ENCODE data around the gene SRR. TPM values are rescaled to one million over a fixed set of nuclear protein-coding genes. Genes with fewer than 3 reads are reported as not detected.
"Not testable (repeated sequence)": the region's sequence is repeated elsewhere in the genome, so short reads cannot be mapped to it uniquely, and the experiment has no call there.

Gene SRR
- total RNA-seq, 1 donor from 2014 or later, result 17.6 TPM

- peaks cover 13% of the 10 kb centered on the region for H3K4me1 Mint-ChIP-seq
- H3K9me3 Mint-ChIP-seq, result no peaks in the 10 kb centered on the region
- H3K36me3 Mint-ChIP-seq, result peaks cover 2% of the 10 kb centered on the region
- H3K4me3 Mint-ChIP-seq, result no peak overlapping the region
- no peak for TF ChIP-seq CTCF (IDR thresholded peaks at IDR 0.05; ENCODE audit: unreplicated experiment)
- no peaks in the 10 kb centered on the region for H3K27me3 Mint-ChIP-seq (ENCODE audit: low read depth)
- H3K27ac Mint-ChIP-seq, result peak overlapping the region; percentile 14
- DNase-seq (ENCODE audit: low spot score in 2 of 2, unreplicated experiment in 2 of 2), result no peak
Observed at GRCh38 chr17:2309338-2310154, 5.8 kb downstream of the SRR start.

GRCh38 chr17:2312736-2313135, 9.0 kb downstream of the SRR start:
- Mint-ChIP-seq H3K4me1 (peaks cover 7% of the 10 kb centered on the region), H3K4me3 (no peak overlapping the region), H3K9me3 (no peaks in the 10 kb centered on the region), H3K27me3 (ENCODE audit: low read depth) (no peaks in the 10 kb centered on the region), H3K36me3 (peaks cover 6% of the 10 kb centered on the region), H3K27ac (no peak overlapping the region)
- TF ChIP-seq CTCF (IDR thresholded peaks at IDR 0.05; ENCODE audit: unreplicated experiment), result no peak
- DNase-seq (ENCODE audit: low spot score in 2 of 2, unreplicated experiment in 2 of 2), result no peak

DNA sequence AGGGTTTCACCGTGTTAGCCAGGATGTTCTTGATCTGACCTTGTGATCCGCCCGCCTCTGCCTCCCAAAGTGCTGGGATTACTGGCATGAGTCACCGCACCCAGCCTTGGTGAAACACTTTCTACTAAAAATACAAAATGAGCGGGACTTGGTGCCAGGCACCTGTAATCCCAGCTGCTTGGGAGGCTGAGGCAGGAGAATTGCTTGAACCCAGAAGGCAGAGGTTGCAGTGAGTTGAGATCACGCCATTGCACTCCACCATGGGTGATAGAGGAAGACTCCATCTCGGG, 13.1 kb downstream of the SRR start:
- H3K9me3 Mint-ChIP-seq; DNase-seq (ENCODE audit: low spot score in 2 of 2, unreplicated experiment in 2 of 2); H3K4me1 Mint-ChIP-seq; H3K27me3 Mint-ChIP-seq (ENCODE audit: low read depth); H3K27ac Mint-ChIP-seq; H3K4me3 Mint-ChIP-seq: not testable (repeated sequence)
- peaks cover 16% of the 10 kb centered on the region for H3K36me3 Mint-ChIP-seq

- H3K4me1 Mint-ChIP-seq, result no peaks in the 10 kb centered on the region
- TF ChIP-seq CTCF (IDR thresholded peaks at IDR 0.05; ENCODE audit: unreplicated experiment), result no peak
- H3K36me3 Mint-ChIP-seq, result peaks cover 21% of the 10 kb centered on the region
- no peaks in the 10 kb centered on the region for H3K27me3 Mint-ChIP-seq (ENCODE audit: low read depth)
- no peak overlapping the region for H3K4me3 Mint-ChIP-seq
- no peak overlapping the region for H3K27ac Mint-ChIP-seq
- no peaks in the 10 kb centered on the region for H3K9me3 Mint-ChIP-seq
- DNase-seq (ENCODE audit: low spot score in 2 of 2, unreplicated experiment in 2 of 2), result no peak
Observed at GRCh38 chr17:2317796-2318195, 14.0 kb downstream of the SRR start.

DNA sequence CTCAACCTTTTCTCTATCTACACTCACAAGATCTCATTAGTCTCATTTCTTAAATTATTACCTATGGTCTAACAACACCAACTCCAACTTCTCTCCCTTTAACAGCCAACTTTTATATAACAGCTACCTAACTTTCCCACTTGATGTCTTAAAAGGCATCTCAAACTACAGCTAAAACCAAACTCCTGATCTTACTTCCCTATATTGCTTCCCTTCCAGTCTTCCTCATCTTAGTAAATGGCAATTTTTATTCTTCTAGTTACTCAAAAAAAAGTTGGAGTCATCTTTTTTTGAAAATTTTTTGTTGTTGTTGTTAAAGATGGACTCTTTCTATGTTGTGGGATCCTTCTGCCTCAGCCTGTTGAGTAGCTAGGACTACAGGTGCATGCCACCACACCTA, 15.3 kb downstream of the SRR start:
- DNase-seq (ENCODE audit: low spot score in 2 of 2, unreplicated experiment in 2 of 2), result no peak
- no peak overlapping the region for H3K4me3 Mint-ChIP-seq
- H3K27ac Mint-ChIP-seq, result no peak overlapping the region
- H3K36me3 Mint-ChIP-seq, result peaks cover 32% of the 10 kb centered on the region
- TF ChIP-seq CTCF (IDR thresholded peaks at IDR 0.05; ENCODE audit: unreplicated experiment), result no peak
- no peaks in the 10 kb centered on the region for H3K4me1 Mint-ChIP-seq
- H3K27me3 Mint-ChIP-seq (ENCODE audit: low read depth), result no peaks in the 10 kb centered on the region
- H3K9me3 Mint-ChIP-seq, result no peaks in the 10 kb centered on the region

GRCh38 chr17:2321399-2321798, 17.6 kb downstream of the SRR start:
- no peak overlapping the region for H3K27ac Mint-ChIP-seq
- DNase-seq (ENCODE audit: low spot score in 2 of 2, unreplicated experiment in 2 of 2), result no peak
- TF ChIP-seq CTCF (IDR thresholded peaks at IDR 0.05; ENCODE audit: unreplicated experiment), result no peak
- no peak overlapping the region for H3K4me3 Mint-ChIP-seq
- H3K27me3 Mint-ChIP-seq (ENCODE audit: low read depth), result no peaks in the 10 kb centered on the region
- no peaks in the 10 kb centered on the region for H3K4me1 Mint-ChIP-seq
- H3K9me3 Mint-ChIP-seq, result no peaks in the 10 kb centered on the region
- peaks cover 41% of the 10 kb centered on the region for H3K36me3 Mint-ChIP-seq
